GM12873 (cell line): ENCODE results near the gene EPN1.

ENCODE experiments used
- TF ChIP-seq, protein P1 (sequence below): IDR thresholded peaks from 2 replicates; pipeline ENCODE4 v1.5.1; 2012; ENCODE audit warnings: low read depth, mild to moderate bottlenecking, moderate library complexity, low read length, control low read depth; ENCODE audit not compliant: insufficient read depth; ENCODE audit errors: missing control alignments

The EPN1 gene

DNA sequence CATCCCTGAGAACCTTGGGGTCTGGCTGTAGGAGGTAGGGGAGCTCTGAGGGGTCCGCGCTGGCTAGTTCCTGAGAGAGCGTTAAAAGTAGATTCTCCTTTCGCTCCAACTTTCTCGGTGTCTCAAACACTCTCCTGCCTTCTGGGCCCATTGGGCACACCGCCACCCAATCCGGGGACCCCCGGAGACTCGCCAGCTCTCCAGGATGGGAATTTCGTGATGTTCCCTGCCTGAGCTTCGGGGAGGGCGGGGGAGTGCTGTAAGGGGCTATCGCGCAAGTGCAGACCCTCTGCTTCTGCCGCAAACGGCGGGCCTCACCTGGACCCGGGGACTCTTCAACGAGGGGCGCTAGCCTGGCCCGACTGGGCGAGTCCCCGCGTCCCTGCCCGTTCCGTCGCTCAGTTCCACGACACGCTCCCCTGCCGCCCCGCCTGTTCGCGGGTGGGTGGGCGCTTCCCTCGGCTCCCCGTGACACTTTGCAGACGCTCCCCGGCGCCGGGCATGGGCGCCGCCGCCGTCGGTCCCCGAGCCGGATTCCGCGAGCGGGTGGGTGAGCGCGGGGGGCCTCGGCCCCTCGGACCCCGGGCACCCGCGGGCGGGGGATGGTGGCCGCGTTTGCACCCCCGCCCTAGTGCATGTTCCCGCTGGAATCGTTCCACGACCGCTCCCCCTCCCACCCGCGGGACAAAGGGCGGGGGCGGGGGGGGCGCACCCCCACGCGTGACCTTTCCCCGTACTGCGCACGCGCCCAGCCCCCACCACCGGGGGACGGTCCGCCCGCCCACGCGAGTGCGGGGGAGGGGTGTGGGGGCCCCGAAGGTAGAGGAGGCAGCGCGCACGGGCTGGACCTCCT lies 27.1 kb upstream of the EPN1 start, which contains the start of gene CCDC106:
Gene CCDC106, plus strand, starts transcription at position 481 of the 853 bp plus-strand sequence. CDS start 835 bp downstream, outside the sequence.
- TF ChIP-seq, protein P1, sequence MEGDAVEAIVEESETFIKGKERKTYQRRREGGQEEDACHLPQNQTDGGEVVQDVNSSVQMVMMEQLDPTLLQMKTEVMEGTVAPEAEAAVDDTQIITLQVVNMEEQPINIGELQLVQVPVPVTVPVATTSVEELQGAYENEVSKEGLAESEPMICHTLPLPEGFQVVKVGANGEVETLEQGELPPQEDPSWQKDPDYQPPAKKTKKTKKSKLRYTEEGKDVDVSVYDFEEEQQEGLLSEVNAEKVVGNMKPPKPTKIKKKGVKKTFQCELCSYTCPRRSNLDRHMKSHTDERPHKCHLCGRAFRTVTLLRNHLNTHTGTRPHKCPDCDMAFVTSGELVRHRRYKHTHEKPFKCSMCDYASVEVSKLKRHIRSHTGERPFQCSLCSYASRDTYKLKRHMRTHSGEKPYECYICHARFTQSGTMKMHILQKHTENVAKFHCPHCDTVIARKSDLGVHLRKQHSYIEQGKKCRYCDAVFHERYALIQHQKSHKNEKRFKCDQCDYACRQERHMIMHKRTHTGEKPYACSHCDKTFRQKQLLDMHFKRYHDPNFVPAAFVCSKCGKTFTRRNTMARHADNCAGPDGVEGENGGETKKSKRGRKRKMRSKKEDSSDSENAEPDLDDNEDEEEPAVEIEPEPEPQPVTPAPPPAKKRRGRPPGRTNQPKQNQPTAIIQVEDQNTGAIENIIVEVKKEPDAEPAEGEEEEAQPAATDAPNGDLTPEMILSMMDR, result no peak

GRCh38 chr19:55648585-55649267 lies 26.3 kb upstream of the EPN1 start:
- TF ChIP-seq, protein P1, result no peak

- TF ChIP-seq, protein P1, result no peak
Observed at GRCh38 chr19:55649268-55650125, 25.5 kb upstream of the EPN1 start.

DNA sequence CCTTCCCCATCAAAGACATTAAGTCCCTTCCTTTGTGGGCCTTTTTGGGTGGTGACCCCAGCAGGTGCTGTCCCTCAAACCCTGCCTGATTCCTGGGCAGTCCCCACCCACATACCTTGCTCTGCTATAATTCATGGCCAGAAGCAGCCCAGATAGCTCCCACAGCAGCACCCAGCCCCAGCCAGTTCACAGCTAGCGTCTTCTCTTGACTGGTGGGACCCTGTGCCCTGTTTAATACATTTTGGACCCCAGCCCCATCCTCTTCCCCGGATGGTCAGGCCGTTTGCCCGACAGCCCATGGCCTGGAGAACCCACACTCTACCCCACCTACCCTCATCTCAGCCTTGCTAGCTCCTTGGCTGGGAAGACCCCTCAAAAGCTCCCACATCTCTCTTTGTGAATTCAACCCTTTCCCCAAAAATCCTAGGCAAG lies 24.9 kb upstream of the EPN1 start:
- TF ChIP-seq, protein P1, result no peak

DNA sequence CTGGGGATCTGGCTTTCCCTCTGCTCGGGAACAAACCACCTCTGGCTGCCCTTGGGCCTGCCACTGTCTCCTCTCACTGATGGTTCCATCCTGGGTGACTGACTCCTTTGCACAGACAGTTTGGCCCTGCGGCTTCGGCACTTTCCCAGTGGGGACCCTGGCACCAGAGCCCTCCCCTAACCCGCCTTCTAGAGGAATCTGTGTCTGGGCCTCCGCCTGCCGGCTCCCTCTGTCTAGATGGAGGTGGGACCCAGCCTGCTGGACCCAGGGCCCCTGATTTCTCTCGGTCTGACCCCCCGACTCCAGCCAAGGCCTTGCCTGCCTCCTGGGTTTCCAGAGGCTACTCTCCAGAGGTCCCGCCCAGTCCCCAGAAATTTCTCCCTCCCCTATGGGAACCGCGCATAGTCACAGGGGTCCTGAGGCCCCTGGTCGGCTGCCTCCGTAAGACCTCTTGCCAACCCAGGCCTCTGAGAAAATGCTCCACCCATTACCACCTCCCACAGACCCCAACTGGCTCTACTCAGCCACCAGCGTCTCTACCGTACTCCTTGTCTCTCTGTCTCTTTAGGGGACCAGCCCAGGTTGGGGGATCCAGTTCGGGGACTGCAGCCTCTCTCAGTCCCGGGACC lies 24.3 kb upstream of the EPN1 start:
- TF ChIP-seq, protein P1, result no peak

DNA sequence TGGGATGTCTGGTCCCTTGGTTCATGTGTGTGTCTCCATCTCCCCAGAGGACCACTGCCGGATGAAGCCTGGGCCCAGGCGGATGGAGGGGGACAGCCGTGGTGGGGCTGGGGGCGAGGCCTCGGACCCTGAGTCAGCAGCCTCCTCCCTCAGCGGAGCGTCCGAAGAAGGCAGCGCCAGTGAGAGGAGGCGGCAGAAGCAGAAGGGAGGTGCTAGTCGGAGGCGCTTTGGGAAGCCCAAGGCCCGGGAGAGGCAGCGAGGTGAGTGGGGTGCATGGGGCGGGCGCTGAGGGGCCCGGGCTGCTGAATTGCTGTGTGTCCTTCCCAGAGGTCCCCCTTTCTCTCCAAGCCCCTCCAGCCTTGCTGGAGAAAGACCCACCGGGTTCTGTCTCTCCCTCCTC lies 23.8 kb upstream of the EPN1 start:
- TF ChIP-seq, protein P1, result no peak
